Stimulated activated naive CD4-positive, alpha-beta T cell treated with Interleukin-2 at 50 U/mL for 16 hours (primary cell): ENCODE results near the gene PDE10A.

ENCODE experiments used
- DNase-seq: peaks from one replicate; lab custom pipeline; 2025; lab: John Stamatoyannopoulos, UW

PDE10A gene

DNA sequence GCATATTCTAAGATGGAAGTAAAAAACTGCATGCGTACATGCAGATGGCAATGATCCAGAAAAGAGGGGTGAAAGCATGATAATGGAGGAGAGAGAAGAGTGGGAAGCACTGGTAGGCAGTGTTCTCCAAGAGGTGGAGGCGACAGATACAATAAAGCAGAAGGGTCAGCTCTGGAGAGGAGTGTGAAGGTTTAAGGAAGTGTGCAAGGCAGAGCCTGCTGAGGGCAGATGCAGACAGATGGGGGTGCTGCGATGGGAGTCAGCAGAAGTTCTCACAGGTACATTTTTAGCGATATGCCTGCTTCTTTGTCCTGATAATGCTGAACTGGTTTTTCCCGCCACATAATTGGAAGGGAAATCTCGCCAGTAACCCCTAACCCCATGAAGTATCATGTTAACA is 272.6 kb downstream of the PDE10A start:
- DNase-seq = no peak

DNA sequence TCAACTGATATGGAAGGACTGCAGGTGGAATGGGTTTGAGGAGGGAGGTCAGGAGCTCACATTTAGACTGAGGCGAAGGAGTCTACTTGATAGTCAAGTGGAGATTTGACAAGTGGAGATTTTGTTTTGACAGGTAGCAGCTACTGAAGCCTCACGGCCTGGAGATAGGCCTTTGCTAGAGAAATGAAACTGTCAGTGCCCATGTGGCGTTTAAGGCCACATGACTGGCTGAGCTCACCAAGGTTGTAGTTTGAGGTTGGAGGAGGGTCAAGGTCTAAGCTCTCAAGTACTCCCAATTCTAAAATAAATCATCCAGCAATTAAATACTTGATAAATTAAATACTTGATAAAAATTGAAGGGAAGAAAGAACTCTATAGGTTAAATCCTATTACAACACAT is 273.5 kb downstream of the PDE10A start:
- DNase-seq = no peak

DNA sequence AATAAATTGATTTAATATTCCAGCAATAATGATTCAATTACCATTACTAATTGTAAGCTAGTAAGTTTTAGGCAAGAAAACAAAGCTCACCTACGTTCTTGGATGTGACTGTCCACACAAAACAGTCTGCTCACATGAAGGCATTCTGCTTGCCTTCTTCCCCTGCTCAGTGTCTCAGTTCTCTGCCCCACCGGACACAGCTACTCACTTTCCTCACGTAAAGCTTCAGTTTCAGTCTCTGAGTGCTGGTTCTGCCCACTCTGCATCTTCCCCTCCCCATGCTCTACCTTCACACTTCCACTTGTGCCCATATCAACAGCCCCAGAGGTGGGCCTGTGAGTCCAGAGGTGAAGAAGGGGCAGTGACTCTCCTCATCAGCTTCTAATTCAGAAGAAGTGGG is 279.7 kb downstream of the PDE10A start:
- DNase-seq = no peak

DNA sequence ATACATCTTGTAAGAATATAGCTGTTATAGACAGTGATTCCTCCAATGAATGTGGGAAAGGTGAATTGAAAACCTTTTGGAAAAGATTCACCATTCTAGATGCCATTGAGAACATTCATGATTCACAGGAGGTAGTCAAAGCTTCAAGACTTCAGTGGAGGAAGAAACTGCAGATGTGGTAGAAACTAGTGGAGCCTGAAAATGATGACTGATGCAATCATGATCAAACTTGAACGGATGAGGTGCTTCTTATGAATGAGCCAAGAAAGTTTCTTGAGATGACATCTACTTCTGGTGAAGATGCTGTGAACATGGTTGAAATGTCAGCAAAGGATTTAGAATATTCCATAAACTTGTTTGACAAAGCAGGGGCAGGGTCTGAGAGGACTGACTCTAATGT is 286.9 kb downstream of the PDE10A start:
- DNase-seq = no peak

DNA sequence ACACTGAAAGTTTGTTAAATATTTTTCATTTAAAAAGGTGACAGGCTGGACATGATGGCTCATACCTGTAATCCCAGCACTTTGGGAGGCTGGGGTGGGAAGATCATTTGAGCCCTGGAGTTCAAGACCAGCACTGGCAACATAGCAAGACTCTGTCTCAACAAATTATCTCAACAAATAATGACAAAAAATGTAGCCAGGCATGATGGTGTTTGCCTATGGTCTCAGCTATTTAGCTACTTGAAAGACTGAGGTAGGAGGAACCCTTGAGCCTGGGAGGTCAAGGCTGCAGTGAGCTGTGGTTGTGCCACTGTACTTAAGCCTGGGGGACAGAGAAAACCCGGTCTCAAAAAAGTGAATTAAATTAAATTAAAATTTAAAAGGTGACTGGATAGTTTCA is 297.7 kb downstream of the PDE10A start:
- DNase-seq = no peak

DNA sequence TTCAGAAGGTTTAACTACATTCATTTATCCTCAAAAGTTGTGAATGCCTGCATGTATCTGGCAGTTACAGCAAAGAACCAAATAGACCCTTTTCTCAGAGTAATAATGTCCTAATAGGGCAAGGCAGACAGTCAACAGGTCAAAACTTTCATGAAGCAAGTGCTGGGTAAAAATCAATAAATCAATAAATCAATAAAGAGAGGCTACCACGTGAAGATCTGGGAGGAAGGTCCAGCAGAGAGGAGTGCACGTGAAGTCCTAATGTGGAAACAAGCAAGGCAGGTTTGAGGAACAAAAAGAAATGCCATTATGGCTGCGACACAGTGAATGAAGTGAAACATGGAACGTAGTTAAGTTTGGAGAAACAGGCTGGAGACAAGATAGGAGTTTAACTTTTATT is 317.3 kb downstream of the PDE10A start:
- DNase-seq = no peak

DNA sequence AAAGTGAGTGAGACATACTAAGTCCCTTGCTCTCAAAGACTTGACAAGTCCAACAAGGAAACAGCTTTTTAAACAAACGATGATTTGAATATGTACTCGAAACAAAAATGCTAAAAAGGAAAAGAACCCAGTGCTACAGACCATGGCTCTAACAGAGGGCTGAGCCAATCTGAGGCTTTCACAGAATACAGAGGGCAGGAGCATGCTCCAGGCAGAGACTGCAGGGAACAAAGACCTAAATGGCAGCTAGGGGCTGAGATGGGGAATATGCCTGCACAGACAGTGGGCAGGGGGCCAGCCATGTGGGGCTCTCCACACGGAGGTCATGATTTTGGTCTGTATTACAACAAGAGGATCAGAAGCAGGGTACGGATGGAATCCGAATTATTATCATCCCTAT is 322.5 kb downstream of the PDE10A start:
- DNase-seq = no peak

DNA sequence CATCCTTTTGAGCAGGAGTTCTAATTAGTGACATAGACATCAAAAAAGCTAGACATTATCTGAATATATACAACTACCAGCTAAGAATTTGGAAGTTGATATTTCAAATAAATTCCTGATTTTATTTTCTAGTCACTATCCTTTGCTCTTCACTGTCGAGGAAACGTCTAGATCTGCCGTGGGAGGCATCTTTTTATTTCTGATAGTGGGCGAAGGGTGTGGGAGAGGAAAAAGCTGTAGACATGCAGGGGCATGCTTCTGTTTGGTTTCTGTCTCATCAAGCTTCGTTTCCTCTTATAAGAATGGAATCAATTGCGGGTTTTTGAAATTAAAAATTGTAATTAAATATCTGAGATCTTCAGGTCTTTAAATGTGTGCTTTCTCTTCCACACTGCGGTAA is 337.4 kb downstream of the PDE10A start:
- no peak for DNase-seq

DNA sequence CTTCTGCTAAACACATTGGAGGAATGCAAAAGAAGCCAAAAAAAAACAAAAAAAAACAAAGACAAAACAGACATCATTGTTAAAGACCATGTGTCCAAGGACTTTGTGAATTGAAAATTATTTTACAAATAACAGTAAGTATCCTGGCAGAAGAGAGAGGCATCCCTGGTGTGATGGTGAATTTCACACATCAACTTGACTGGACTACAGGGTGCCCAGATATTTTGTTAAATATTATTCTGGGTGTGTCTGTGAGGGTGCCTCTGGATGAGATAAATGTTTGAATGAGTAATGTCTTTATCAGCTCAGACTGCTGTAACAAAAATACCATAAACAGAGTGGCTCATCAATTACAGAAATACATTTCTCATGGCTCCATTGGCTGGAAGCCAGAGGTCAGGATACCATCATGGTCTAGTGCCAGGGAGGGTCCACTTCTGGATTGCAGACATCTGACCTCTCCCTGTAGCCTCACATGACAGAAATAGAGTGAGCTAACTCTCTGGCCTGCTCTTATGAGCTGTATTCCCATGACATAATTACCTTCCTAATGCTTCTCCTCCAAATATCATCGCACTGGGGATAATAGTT is 341.4 kb downstream of the PDE10A start:
- no peak for DNase-seq

DNA sequence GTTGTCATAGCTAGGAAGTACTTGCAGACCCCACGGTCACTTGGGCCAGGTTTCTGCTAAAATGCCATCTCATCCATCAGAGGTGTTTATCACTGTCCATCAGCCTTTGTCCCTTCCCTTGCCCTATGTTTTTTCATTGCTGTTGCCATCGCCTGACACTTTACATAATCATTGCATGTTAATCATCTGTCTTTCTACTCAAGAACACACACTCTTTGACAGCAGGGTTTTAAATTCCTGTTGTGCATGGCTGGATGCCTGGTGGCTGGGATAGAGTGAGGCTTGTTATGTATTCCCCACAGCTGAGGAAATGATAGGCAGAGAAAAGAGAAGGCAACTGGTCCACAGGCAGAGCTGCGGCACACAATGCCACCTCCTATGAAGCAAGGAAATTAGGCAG is 341.9 kb downstream of the PDE10A start:
- no peak for DNase-seq

DNA sequence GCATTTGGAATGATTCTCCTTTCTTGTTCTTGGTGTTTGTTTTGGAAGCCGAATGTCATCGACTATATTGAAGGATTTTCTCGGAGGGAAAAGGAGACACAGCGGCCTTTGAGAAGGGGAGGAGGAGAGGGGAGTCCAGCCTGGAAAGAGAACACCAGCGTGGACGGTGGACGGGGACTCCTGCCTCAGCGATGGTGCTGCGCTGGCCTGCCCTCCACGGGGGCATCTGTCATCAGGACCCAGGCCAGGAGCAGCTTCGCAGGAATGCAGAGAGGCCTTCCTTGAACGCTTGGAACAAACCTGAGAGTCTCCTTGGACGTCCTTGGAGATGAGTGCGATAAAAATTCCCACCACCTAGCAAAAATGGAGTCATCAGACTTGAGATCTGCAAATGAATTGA is 345.3 kb downstream of the PDE10A start:
- no peak for DNase-seq

DNA sequence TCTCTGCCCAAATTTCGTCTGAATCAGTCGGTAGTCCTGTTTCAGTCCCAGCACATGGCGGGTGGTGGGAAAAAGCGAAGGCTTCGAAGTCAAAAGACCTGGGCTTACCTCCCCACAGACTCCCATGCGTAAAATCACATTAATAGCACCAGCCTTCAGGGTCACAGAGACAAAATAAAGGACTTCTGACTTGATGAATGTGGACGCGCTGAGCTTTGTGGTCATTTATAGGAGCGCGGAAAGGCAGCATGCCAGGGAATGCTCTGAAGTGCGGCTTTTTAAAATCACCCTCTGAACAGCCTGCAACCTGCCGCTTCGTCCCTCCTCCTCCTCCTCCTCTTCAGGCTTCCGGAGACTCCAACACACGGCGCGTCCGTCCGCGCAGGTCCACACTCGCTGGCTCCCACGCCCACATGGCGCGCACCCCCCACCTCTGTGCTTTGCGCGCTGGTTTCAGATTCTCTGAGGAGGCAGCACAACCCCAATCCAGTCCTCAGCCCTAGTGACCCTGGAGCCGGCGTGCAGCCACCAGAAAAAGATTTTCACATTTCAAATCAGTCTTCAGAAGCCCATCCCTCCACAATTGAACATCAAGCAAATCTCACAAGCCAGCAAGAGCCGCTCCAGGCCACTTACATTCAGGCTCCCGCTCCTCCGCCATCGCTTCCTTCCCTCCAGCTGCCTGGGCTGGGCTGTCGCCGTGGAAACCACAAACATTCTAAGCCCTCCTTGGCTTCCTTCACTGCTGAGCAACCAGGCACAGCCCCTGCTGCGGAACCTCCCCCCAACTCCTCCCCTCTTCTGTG is 353.9 kb downstream of the PDE10A start, which contains the start of gene C6orf118:
C6orf118 (minus strand) TSS at position 680 of the 806 bp plus-strand sequence; CDS start at position 661, 19 bp downstream.
- no peak for DNase-seq

DNA sequence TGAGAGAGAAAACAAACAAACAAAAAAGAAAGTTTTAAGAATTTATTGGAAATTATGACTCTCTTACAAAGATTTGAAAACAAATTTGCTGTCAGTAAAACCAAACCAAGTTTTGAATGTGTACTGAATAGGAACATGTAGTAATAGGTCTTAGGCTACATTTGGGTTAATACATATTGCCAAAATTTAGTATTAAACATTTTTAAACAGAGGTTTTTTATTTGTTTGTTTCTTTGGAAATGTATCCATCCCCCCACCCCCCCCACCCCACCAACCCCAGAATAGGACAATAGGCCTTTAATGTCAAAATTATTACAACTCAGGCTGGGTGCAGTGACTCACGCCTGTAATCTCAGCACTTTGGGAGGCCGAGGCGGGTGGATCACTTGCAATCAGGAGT is 356.1 kb downstream of the PDE10A start:
- DNase-seq = no peak

DNA sequence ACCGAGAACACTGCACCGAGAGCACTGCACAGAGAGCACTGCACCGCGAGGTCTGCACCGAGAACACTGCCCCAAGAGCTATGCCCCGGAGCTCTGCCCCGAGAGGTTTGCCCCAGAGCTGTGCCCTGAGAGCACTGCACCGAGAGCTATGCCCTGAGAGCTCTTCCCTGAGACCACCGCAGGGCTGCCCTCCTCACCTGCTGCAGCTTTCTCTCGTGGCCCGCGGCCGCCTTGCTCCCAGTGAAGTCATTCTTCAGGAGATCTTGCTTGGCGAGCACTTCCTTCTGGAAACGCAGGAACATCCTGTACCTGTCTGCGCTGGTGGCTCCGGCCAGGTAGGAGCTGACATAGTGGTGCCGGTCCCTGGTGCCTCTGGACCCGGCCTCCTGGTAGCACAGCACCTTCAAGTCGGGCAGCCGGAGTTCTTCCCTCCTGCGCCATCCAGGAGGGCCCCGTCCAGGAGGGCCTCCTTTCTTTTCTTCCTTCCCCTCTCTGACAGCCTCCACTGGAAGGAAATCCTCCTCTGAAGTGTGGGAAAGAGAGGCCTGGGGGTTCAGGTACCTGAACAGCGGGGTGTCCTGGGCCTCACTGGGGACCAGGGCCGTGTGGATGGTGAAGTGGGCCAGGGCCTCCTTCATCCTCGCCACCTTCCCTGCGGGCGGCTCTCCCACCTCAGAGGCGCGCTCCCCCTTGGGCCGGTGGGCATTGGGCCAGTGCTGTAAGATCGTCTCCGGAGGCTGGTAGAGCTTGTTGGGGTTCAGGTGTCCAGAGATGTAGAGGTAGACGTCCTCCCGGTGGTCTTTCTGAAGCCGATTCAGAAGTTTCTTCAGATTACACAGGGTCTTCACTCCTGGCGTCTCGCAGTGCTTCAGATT is 361.4 kb downstream of the PDE10A start:
- no peak for DNase-seq

DNA sequence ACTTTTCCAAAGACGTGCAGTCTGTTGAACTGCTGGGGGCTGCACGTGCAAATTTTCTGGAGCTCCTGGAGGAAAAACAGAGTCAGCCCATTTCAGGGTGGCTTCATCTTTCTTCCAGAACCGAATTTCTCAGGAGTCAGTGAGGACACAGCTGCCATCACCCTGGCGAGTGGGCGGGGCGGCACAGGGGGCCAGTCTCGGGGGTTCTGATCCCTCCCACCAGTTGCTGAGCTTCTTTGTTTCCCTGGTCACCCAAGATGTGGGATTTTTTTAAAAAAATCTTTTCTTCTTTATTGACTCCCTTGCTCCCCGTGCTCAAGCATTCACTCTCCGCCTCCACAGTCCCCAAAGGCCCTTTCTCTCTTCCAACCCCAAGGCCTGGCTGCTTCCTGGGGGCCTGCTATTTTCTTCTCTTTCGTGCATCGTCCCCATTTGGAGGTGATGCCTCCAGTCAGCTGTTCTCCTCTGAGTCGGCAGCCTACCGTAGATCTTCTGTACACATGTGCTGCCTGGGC is 362.6 kb downstream of the PDE10A start:
- no peak for DNase-seq

DNA sequence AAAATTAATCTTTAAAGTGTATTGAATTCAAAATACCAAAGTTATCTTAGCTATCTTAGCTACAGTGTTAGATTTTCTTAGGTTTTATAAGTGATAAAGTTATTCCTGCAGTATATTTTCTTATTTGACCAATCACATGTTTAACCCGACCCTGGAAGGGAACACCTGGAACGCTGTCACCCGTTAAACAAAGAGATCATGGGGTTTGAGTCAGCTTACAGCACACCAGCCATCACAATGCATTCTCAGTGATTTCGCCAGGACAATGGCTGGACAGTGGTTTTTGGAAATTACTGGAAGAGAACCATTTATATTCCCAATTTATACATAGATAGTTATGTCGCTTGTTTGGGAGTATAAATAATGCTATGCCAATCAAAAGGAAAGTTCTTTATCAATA is 364.2 kb downstream of the PDE10A start:
- DNase-seq = no peak

DNA sequence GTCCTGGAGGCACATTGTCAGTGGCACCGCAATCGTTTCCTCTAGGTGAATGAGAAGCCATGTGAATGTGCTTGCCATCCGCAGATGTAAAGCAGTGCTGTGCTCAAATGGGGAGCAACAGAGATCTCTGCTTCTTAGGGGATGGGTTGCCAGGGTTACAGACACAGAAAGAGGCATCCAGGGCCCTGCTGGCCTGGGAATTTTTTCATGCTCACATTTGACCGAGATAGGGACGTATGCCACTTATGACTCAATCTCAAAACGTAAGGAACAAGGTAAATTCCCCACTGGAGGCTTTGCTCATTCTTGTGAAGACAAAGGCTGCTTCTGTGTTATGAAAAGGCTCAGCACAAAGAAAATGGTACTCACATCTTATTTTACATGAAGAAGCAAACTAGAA is 364.6 kb downstream of the PDE10A start:
- DNase-seq = no peak

DNA sequence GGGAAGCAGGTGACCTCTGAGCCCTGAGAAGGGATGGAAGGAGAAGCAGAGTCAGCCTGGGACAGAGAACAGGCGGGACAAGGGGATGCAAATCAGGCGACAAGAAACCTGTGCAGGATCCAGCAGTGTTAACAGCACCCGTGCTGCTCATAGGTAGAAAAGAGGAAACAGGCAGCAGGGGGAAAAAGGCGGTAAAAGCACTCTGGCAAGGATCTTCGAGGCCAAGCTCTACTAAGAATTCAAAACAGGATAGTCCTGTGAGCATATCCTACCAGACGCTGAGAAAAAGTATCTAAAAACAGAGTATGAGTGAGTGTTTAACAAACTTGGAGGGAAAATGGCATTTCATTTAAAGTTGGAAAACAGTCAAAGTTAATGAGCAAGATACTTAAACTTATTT is 370.4 kb downstream of the PDE10A start:
- no peak for DNase-seq
